ENCODE results near the gene SNX33. TPM values are rescaled to one million over a fixed set of nuclear protein-coding genes. Genes with fewer than 3 reads are reported as not detected.
A peak's percentile ranks its signal among the peaks of the same experiment; 100 is the strongest.
"Not testable (repeated sequence)": the region's sequence is repeated elsewhere in the genome, so short reads cannot be mapped to it uniquely, and the experiment has no call there.

Gene SNX33
- total RNA-seq, 1 donor from 2014 or later = 11.8 TPM

- peak; percentile 51 for DNase-seq (ENCODE audit: low spot score)
Observed at GRCh38 chr15:75699517-75699916, 51.8 kb downstream of the SNX33 start.

- DNase-seq (ENCODE audit: low spot score) = peak; percentile 94
Observed at GRCh38 chr15:75699961-75700874, 52.5 kb downstream of the SNX33 start.

GRCh38 chr15:75701071-75702003, 53.6 kb downstream of the SNX33 start:
- DNase-seq (ENCODE audit: low spot score) = not testable (repeated sequence)

GRCh38 chr15:75702436-75702835, 54.7 kb downstream of the SNX33 start:
- DNase-seq (ENCODE audit: low spot score) = no peak

- not testable (repeated sequence) for DNase-seq (ENCODE audit: low spot score)
Observed at GRCh38 chr15:75703440-75704262, 55.9 kb downstream of the SNX33 start.

GRCh38 chr15:75704263-75704615, 56.5 kb downstream of the SNX33 start:
- no peak for DNase-seq (ENCODE audit: low spot score)

- DNase-seq (ENCODE audit: low spot score) = no peak
Observed at GRCh38 chr15:75704618-75705017, 56.9 kb downstream of the SNX33 start.

GRCh38 chr15:75705375-75705774, 57.7 kb downstream of the SNX33 start:
- DNase-seq (ENCODE audit: low spot score) = not testable (repeated sequence)

GRCh38 chr15:75705854-75706681, 58.4 kb downstream of the SNX33 start:
- no peak for DNase-seq (ENCODE audit: low spot score)

- DNase-seq (ENCODE audit: low spot score) = no peak
Observed at GRCh38 chr15:75706682-75706954, 58.9 kb downstream of the SNX33 start.

- peak; percentile 71 for DNase-seq (ENCODE audit: low spot score)
Observed at GRCh38 chr15:75709458-75709857, 61.7 kb downstream of the SNX33 start.

GRCh38 chr15:75710874-75711273, 63.2 kb downstream of the SNX33 start:
- DNase-seq (ENCODE audit: low spot score) = not testable (repeated sequence)

GRCh38 chr15:75711495-75711894, 63.8 kb downstream of the SNX33 start:
- DNase-seq (ENCODE audit: low spot score) = not testable (repeated sequence)

Other genes with a start within 250 kb of the SNX33 start
- gene SIN3A, start 196.2 kb upstream of the SNX33 start, total RNA-seq (ENCODE audit: insufficient read depth, low replicate concordance) = 36.1 TPM
- 17.8 TPM for gene PTPN9, start 68.6 kb upstream of the SNX33 start, total RNA-seq (ENCODE audit: insufficient read depth, low replicate concordance)
- 13.7 TPM for gene SNUPN, start 22.2 kb upstream of the SNX33 start, total RNA-seq (ENCODE audit: insufficient read depth, low replicate concordance)
- gene IMP3, start 7.7 kb upstream of the SNX33 start, total RNA-seq (ENCODE audit: insufficient read depth, low replicate concordance) = 27.7 TPM
- gene CSPG4, start 64.9 kb downstream of the SNX33 start, total RNA-seq (ENCODE audit: insufficient read depth, low replicate concordance) = 84.0 TPM
- gene UBE2Q2, start 195.5 kb downstream of the SNX33 start, total RNA-seq (ENCODE audit: insufficient read depth, low replicate concordance) = 85.5 TPM

Measured in umbilical cord (tissue), 2 donors.